Osteocyte (in vitro differentiated cells): ENCODE results near the gene TNIP1. TPM values are rescaled to one million over a fixed set of nuclear protein-coding genes. Genes with fewer than 3 reads are reported as not detected.

ENCODE experiments used
- DNase-seq: peaks from one replicate; pipeline ENCODE4 v3.0.0; 2021; ENCODE audit warnings: mixed read lengths; ENCODE audit not compliant: unreplicated experiment; ENCODE audit errors: extremely low spot score
- H3K27ac Mint-ChIP-seq: one replicate; pipeline ENCODE4 v1.8.0; 2021; ENCODE audit warnings: mild to moderate bottlenecking, mixed read lengths; ENCODE audit not compliant: unreplicated experiment
- H3K27me3 Mint-ChIP-seq: one replicate; pipeline ENCODE4 v1.8.0; 2021; ENCODE audit warnings: mixed read lengths; ENCODE audit not compliant: unreplicated experiment
- H3K36me3 Mint-ChIP-seq: one replicate; pipeline ENCODE4 v1.8.0; 2021; ENCODE audit warnings: mixed read lengths; ENCODE audit not compliant: unreplicated experiment
- H3K4me1 Mint-ChIP-seq: one replicate; pipeline ENCODE4 v1.8.0; 2021; ENCODE audit warnings: mixed read lengths; ENCODE audit not compliant: unreplicated experiment
- H3K4me3 Mint-ChIP-seq: one replicate; pipeline ENCODE4 v1.8.0; 2021; ENCODE audit warnings: mild to moderate bottlenecking, moderate library complexity, mixed read lengths; ENCODE audit not compliant: unreplicated experiment
- H3K9me3 Mint-ChIP-seq: one replicate; pipeline ENCODE4 v1.8.0; 2021; ENCODE audit warnings: mixed read lengths; ENCODE audit not compliant: unreplicated experiment
- total RNA-seq: library from RNA; stranded (reverse); gene quantifications from 2 replicates; pipeline ENCODE4 v1.2.1, GENCODE V29; 2021
- TF ChIP-seq, protein P1 (sequence below): fragments of 200-600 bp; sonication (generic); IDR thresholded peaks from 2 replicates; pipeline ENCODE4 v1.5.0; 2021; ENCODE audit warnings: antibody characterized with exemption, mild to moderate bottlenecking, moderate library complexity

TNIP1 gene
- total RNA-seq, 1 donor from 2014 or later = 85.5 TPM

DNA sequence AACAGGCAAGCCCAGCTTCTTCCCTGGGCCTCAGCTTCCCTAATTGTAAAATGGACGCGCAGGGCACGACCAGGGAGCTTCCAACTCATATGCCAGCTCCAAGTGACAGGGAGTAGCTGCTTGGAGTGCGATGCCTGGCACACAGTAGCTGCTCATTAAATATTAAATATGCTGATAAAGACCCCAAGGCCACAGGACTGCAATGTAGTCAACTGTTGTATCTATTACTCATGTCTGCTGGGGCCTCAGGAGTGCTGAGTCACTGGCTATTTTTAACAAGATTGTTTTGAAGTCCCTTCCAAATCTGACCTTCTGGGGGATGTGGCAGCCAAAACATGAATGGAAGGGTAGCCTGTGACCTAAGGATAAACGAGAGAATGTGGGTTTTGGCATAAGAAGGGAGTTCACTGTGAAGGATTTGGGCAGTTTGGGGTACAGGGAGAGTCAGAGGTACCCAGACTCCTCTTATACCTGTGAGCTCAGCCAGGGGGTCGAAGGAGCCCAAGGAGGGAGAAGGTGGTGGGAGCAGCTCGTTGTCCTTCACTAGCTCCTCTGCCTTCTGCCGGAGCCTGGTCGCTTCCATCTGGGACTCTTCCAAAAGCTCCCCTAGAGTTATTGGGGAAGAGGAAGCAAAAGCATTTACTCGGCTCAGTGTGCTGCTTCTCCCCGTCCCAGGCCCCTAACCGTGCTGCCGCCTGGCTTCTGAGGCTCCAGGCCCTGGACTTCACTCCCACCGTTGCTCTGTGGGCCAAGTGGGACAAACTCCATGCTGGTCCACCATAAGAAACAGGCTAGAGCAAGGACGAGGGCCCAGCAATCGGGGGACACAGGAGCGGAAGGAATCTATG is 17.5 kb downstream of the TNIP1 start:
- Mint-ChIP-seq H3K27ac (peak overlapping the region; percentile 75), H3K36me3 (peaks cover 25% of the 10 kb centered on the region), H3K9me3 (no peaks in the 10 kb centered on the region), H3K27me3 (no peaks in the 10 kb centered on the region), H3K4me1 (peaks cover 33% of the 10 kb centered on the region), H3K4me3 (no peak overlapping the region)
- no peak for DNase-seq
- TF ChIP-seq, protein P1, sequence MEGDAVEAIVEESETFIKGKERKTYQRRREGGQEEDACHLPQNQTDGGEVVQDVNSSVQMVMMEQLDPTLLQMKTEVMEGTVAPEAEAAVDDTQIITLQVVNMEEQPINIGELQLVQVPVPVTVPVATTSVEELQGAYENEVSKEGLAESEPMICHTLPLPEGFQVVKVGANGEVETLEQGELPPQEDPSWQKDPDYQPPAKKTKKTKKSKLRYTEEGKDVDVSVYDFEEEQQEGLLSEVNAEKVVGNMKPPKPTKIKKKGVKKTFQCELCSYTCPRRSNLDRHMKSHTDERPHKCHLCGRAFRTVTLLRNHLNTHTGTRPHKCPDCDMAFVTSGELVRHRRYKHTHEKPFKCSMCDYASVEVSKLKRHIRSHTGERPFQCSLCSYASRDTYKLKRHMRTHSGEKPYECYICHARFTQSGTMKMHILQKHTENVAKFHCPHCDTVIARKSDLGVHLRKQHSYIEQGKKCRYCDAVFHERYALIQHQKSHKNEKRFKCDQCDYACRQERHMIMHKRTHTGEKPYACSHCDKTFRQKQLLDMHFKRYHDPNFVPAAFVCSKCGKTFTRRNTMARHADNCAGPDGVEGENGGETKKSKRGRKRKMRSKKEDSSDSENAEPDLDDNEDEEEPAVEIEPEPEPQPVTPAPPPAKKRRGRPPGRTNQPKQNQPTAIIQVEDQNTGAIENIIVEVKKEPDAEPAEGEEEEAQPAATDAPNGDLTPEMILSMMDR = no peak

DNA sequence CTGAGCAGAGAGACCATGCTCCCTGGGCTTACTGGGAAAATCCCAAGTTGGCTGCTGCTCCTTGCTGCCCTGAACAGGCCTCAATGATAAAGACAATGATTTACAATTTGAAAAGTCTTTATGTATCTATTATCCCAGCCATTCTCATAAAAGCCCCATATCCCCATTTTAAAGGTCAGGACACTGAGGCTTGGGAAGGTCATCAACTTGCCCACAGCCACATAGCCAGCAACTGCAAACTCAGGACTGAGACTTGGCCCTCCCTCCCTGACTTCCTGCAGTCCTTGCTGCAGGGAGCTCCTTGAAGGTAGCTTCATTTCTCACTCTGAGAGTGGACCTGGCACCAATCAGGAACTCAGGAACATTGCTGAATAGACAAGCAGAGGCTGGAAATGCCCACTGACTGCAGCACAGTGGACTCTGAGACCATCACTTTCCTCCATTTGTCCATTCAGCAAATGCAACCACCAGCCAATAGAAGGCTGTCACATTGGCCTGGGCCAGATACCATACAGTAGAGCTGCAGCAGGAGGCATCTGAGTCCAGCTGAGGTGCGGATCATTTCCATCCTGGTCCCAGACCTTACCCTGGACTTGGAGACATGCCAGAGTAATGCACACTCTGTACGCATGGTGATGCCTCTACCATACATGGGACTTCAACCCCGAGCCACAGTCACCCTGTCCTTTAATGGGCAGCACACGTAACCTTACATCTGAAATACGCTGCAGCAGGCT is 18.3 kb downstream of the TNIP1 start:
- no peaks in the 10 kb centered on the region for H3K9me3 Mint-ChIP-seq
- H3K4me3 Mint-ChIP-seq = no peak overlapping the region
- peaks cover 26% of the 10 kb centered on the region for H3K4me1 Mint-ChIP-seq
- H3K27ac Mint-ChIP-seq = no peak overlapping the region
- peaks cover 25% of the 10 kb centered on the region for H3K36me3 Mint-ChIP-seq
- no peak for DNase-seq
- H3K27me3 Mint-ChIP-seq = no peaks in the 10 kb centered on the region
- TF ChIP-seq, protein P1 = no peak

DNA sequence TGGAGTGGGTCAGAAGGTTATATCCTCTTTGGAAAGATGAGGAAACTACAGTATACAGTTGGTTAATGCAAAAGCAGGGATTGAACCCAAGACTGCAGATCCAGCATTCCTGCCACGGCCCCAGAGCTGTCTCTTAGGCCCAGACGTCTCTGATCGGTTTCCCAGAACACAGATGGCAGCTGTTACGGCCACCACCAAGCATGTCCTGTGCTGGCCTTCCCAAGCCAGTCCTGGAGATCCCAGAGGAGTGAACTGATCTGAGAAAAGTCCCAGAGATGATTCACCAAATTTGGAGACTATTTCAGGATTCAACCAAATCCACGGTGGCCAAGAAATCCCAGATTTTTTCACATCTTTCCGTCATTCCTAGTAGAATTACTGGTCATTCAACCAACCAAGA is 20.1 kb downstream of the TNIP1 start:
- Mint-ChIP-seq H3K9me3 (no peaks in the 10 kb centered on the region), H3K27ac (no peak overlapping the region), H3K27me3 (no peaks in the 10 kb centered on the region), H3K4me3 (no peak overlapping the region), H3K36me3 (peaks cover 31% of the 10 kb centered on the region), H3K4me1 (peaks cover 24% of the 10 kb centered on the region)
- no peak for DNase-seq
- TF ChIP-seq, protein P1 = no peak

DNA sequence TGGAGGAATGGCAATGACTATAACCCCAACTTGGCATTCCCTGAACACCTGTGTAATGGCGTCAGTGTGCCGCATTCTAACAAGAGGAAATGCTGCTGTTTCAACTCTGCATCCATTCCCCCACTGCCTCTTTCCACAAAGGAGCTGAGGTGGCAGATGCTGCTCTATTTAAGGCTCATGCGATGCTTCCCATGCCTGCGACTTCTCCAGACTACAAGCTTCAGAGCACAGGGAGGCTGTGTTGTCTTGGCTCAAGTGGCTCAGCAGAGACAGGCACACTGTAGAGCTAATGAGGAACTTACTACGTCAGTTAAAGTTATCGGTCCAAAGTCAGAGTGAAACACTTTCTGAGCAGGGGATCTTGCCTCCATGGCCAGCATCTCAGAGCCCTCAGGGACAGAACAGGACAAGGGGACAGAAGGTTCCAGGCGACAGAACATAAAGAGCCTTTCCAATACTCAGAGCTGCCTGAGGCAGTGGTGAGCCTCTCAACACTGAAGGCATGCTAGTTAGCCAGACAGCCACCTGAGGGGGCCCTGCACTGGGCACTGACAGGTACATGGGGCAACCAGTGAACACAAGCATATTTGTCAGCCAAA is 21.8 kb downstream of the TNIP1 start:
- DNase-seq = no peak
- no peak overlapping the region for H3K4me3 Mint-ChIP-seq
- H3K27me3 Mint-ChIP-seq = no peaks in the 10 kb centered on the region
- peaks cover 17% of the 10 kb centered on the region for H3K4me1 Mint-ChIP-seq
- no peaks in the 10 kb centered on the region for H3K9me3 Mint-ChIP-seq
- H3K36me3 Mint-ChIP-seq = peaks cover 31% of the 10 kb centered on the region
- TF ChIP-seq, protein P1 = no peak
- no peak overlapping the region for H3K27ac Mint-ChIP-seq

DNA sequence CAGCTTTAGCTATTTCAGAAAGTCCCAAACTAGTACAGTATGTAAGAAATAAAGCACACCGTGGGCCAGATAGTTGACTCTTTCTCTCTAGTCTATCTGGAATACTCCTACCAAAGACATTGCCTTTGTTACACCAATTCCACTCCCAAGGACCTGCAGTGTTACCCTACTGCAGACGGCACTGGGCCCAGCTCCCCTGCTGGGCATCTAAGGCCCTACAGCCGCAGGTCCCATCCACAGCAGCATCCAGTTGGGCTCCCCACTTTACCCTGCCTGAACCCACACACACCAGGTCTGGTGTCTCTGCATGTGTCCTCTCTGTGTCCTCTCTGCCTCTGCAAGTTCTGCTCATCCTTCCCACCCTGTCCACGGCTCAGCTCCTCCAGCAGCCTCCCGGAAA is 22.5 kb downstream of the TNIP1 start:
- DNase-seq = no peak
- H3K27ac Mint-ChIP-seq = no peak overlapping the region
- H3K4me3 Mint-ChIP-seq = no peak overlapping the region
- H3K9me3 Mint-ChIP-seq = no peaks in the 10 kb centered on the region
- peaks cover 10% of the 10 kb centered on the region for H3K4me1 Mint-ChIP-seq
- peaks cover 31% of the 10 kb centered on the region for H3K36me3 Mint-ChIP-seq
- TF ChIP-seq, protein P1 = no peak
- H3K27me3 Mint-ChIP-seq = no peaks in the 10 kb centered on the region
